HTERT RPE-1 (cell line): ENCODE measurements around the gene GNB5.

Experiments used
- in situ Hi-C: fragments of 300-500 bp; cut with MboI; formaldehyde crosslinking; loops from 4 replicates; pipeline ENCODE4 v1.14.3; 2020; ENCODE audit warnings: low sequenced_read_pairs

The GNB5 gene

GRCh38 chr15:52146776-52147175, 44.4 kb downstream of the GNB5 start:
- in situ Hi-C loops = no loop called here

GRCh38 chr15:52146261-52146660, 44.9 kb downstream of the GNB5 start:
- in situ Hi-C loops = no loop called here

- in situ Hi-C loops = no loop called here
Measured at GRCh38 chr15:52144656-52145178, 46.5 kb downstream of the GNB5 start.

- in situ Hi-C loops = no loop called here
Measured at GRCh38 chr15:52143873-52144272, 47.3 kb downstream of the GNB5 start.

GRCh38 chr15:52140646-52141045, 50.5 kb downstream of the GNB5 start:
- in situ Hi-C loops = no loop called here

- in situ Hi-C loops = no loop called here
Measured at GRCh38 chr15:52139599-52140462, 51.4 kb downstream of the GNB5 start.

- in situ Hi-C loops = no loop called here
Measured at GRCh38 chr15:52137432-52138357, 53.5 kb downstream of the GNB5 start.

GRCh38 chr15:52136442-52136980, 54.7 kb downstream of the GNB5 start:
- in situ Hi-C loops = no loop called here

GRCh38 chr15:52134502-52135144, 56.6 kb downstream of the GNB5 start:
- in situ Hi-C loops = no loop called here

GRCh38 chr15:52133510-52134220, 57.5 kb downstream of the GNB5 start:
- in situ Hi-C loops = no loop called here

GRCh38 chr15:52132066-52132465, 59.1 kb downstream of the GNB5 start:
- in situ Hi-C loops = no loop called here

- in situ Hi-C loops = no loop called here
Measured at GRCh38 chr15:52128568-52128967, 62.6 kb downstream of the GNB5 start.

GRCh38 chr15:52124270-52124880, 66.8 kb downstream of the GNB5 start:
- in situ Hi-C loops = no loop called here

- in situ Hi-C loops = no loop called here
Measured at GRCh38 chr15:52121896-52122295, 69.3 kb downstream of the GNB5 start.

- in situ Hi-C loops = no loop called here
Measured at GRCh38 chr15:52121006-52121405, 70.2 kb downstream of the GNB5 start.

GRCh38 chr15:52120488-52120887, 70.7 kb downstream of the GNB5 start:
- in situ Hi-C loops = no loop called here

- in situ Hi-C loops = no loop called here
Measured at GRCh38 chr15:52118969-52119749, 72.0 kb downstream of the GNB5 start.

- in situ Hi-C loops = no loop called here
Measured at GRCh38 chr15:52117549-52117948, 73.6 kb downstream of the GNB5 start.
